GM12801 (cell line): Measurements from ENCODE around the gene ERC1.

ENCODE experiments used
- TF ChIP-seq, protein P1 (sequence below): IDR thresholded peaks from one replicate; pipeline ENCODE4 v1.5.1; 2011; ENCODE audit warnings: control low read depth; ENCODE audit not compliant: insufficient read length; ENCODE audit errors: extremely low read depth

Gene ERC1

DNA sequence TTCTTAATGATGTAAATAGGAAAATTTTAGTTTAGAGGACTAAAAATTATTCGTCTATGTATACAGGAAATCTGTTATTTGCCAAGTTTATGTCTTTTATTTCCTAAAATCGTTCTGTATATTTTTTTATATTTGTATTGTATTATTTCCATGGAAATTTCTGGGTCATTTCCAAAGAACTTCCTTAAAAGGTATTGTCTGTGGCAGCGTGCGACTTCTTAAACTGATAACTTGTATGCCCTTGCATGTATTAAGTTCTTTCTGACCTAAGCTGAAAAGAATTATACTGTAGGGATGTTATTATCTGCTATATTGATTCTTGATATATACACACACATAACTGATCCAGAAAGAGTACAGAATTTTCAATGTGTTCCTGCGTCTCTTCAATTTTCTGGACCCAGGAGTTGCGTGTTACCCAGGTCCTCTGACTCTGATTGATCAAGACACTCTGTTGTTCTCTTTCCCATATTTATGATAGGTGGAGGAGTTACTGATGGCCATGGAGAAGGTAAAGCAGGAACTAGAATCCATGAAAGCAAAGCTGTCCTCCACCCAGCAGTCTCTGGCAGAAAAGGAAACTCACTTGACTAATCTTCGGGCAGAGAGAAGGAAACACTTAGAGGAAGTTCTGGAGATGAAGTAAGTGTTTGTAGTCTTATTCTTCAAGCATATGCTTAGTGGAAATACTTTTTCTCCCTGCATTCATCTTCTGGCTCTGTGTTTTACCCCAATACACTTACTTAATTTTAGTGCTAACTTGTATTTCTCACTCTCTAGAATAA lies 298.5 kb downstream of the ERC1 start:
- TF ChIP-seq, protein P1, sequence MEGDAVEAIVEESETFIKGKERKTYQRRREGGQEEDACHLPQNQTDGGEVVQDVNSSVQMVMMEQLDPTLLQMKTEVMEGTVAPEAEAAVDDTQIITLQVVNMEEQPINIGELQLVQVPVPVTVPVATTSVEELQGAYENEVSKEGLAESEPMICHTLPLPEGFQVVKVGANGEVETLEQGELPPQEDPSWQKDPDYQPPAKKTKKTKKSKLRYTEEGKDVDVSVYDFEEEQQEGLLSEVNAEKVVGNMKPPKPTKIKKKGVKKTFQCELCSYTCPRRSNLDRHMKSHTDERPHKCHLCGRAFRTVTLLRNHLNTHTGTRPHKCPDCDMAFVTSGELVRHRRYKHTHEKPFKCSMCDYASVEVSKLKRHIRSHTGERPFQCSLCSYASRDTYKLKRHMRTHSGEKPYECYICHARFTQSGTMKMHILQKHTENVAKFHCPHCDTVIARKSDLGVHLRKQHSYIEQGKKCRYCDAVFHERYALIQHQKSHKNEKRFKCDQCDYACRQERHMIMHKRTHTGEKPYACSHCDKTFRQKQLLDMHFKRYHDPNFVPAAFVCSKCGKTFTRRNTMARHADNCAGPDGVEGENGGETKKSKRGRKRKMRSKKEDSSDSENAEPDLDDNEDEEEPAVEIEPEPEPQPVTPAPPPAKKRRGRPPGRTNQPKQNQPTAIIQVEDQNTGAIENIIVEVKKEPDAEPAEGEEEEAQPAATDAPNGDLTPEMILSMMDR = no peak

DNA sequence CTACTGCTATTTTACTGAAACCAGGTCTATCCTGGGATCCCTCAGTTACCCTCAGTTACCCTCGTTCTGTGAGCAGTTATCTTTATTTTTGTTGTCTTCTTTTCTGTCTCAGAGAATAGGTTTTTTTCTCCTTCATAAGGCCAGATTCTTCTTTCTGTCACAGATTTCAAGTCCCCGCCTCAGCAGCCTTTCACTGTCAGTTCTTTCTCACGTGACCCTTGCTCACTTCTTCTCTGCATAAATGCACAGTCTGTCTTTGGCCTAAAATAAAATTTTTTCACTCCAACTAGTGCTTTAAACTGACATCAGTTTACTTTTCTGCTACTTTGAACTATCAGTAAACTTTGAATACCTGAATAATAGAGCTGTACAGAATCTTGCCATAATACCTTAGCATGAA lies 299.7 kb downstream of the ERC1 start:
- TF ChIP-seq, protein P1 = no peak

DNA sequence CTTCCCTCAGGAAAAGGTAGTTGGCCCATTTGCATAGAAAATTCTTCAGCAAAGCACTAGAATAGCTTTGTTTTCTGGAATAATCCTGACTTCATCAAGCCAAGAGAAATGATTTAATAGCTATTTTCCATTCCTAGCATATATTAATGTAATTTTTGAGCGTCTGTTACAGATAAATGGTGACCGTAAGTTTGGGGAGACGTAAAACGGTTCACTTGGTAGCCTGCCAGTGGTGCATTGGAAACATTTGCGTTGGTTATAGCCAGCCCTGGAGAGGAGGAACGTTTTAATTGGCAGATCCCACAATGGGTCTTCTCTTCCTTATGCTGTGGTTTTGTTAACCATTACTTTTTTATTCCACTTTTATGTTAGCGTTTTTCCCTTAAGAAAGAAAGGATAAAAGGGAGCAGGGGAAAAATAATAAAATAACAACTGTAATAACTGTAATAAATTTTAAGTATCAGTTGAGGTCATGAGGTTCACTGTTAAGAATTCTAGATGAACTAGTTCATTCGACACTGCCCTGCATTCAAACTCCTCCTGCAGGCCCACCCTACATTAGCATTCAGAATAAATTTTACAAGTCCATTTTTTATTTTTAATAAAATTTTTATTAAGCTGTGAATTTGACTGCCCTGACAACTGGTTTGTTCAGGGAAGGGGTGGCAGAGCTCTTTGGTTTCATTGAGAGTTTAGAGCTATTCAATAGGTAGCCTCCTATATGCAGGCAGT lies 300.7 kb downstream of the ERC1 start:
- TF ChIP-seq, protein P1 = no peak

DNA sequence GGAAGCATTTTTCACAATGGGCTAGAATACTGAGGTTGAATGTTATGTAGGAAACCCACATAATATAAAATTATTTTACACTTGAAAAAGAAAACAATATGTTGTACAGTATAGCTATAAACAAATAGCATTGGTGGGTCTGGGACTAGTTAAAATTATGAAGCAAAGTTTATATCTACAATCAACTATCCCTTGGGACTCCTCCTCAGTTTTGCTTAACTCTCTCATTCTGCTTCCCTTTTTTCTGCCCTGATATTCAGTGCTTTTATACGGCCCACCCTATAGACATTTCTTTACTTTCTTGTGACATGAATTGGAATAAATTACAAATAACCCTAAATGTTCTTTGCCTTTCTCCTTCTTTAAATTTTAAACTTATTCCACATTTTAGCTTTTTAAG lies 302.9 kb downstream of the ERC1 start:
- TF ChIP-seq, protein P1 = no peak

DNA sequence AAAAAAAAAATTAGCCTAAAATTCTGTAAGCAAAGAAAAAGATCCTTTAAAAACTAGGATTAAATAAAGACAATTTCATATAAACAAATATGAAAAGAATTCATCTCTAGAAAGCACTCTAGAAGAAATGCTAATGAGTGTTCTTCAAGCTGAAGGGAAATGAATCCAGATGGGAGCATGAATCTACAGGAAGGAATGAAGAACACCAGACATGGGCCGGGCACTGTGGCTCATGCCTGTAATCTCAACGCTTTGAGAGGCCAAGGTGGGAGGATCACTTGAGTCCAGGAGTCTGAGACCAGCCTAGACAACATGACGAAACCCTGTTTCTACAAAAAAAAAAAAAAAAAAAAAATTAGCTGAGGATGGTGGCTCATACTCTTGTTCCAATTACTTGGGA lies 306.2 kb downstream of the ERC1 start:
- TF ChIP-seq, protein P1 = no peak

DNA sequence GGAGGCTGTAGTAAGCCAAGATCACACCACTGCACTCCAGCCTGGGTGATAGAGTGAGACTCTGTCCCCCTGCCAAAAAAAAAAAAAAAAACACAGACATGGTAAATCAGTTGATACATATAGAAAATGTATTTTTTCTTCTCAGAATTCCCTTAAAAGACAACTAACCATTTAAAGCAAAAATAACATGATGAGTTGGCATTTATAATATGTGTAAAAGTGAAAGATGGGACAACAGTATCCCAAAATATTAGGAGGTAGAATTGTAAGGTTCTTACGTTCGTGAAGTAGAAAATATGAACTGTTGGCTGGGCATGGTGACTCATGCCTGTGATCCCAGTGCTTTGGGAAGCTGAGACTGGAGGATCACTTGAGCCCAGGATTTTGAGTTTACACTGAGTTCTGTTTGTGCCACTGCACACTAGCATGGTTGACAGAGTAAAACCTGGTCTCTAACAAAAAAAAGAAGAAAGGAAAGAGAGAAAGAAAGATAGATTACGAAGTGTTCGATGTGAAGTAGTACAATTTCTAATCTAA lies 306.7 kb downstream of the ERC1 start:
- TF ChIP-seq, protein P1 = no peak

DNA sequence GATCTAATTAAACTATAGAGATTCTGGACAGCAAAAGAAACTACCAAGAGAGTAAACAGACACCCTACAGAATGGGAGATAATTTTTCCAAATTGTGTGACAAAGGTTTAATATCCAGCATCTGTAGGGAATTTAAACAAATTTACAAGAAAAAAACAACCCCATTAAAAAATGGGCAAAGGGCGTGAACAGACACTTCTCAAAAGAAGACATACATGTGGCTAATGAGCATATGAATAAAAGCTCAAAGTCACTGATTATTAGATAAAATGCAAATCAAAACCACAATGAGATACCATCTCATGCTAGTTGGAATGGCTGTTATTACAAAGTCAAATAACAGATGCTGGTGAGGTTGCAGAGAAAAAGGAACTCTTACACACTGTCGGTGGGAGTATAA lies 309.4 kb downstream of the ERC1 start:
- TF ChIP-seq, protein P1 = no peak
